ENCODE measurements around the gene IGHMBP2. TPM values are rescaled to one million over a fixed set of nuclear protein-coding genes. Genes with fewer than 3 reads are reported as not detected.

The IGHMBP2 gene
- total RNA-seq, 1 experiment from 2014 or later, result 19.3 TPM

GRCh38 chr11:68978626-68978930, 74.9 kb downstream of the IGHMBP2 start:
- Histone ChIP-seq H3K4me3 (replicated peaks in 1 of 2; ENCODE audit: low read depth in 1 of 2, low read length in 2 of 2) (no peak overlapping the region), H3K27me3 (ENCODE audit: insufficient read depth, low read length) (no peaks in the 10 kb centered on the region), H3K9ac (ENCODE audit: low read length) (no peak overlapping the region), H3K27ac (ENCODE audit: low read depth, low read length) (no peak overlapping the region), H3K79me2 (ENCODE audit: insufficient read depth, low read length) (no peaks in the 10 kb centered on the region), H3K4me2 (ENCODE audit: low read length) (no peak overlapping the region), H4K20me1 (ENCODE audit: insufficient read depth) (no peaks in the 10 kb centered on the region), H2AFZ (ENCODE audit: low read depth, low read length, poor library complexity, severe bottlenecking) (no peak overlapping the region), H3K9me3 (ENCODE audit: control insufficient read depth in 1 of 2, insufficient read depth in 1 of 2, low read depth in 1 of 2, low read length in 2 of 2) (peaks cover 0 to 3% of the 10 kb centered on the region in 2 experiments; a peak in 1 of 4 replicates), H3K9me2 (ENCODE audit: insufficient read depth) (no peaks in the 10 kb centered on the region), H3K4me1 (ENCODE audit: control insufficient read depth in 1 of 2, insufficient read depth in 2 of 2, low read length in 2 of 2) (peaks cover 0 to 5% of the 10 kb centered on the region in 2 experiments; a peak in 1 of 4 replicates), H3K36me3 (ENCODE audit: control insufficient read depth in 1 of 2, insufficient read depth in 2 of 2, low read length in 2 of 2) (no peaks in the 10 kb centered on the region)
- ChIA-PET POLR2A (no interaction called here), RAD21 (ENCODE audit: low non-redundant PET in 1 of 2, low total read pairs in 2 of 2, uncharacterized antibody in 2 of 2, unreplicated experiment in 2 of 2) (no interaction called here), CTCF (no interaction called here)
- DNase-seq (ENCODE audit: low read depth, low spot score), result no peak
- TF ChIP-seq ZNF274 (IDR thresholded peaks at IDR 0.05; ENCODE audit: low read depth, low read length) (no peak), RAD21 (IDR thresholded peaks at IDR 0.05; ENCODE audit: low read depth) (no peak), YY1 (IDR thresholded peaks at IDR 0.05; ENCODE audit: extremely low read depth, insufficient replicate concordance, low read depth, low read length) (no peak), CBX3 (IDR thresholded peaks at IDR 0.05; ENCODE audit: low read depth) (no peak)
- TF ChIP-seq, protein P1, sequence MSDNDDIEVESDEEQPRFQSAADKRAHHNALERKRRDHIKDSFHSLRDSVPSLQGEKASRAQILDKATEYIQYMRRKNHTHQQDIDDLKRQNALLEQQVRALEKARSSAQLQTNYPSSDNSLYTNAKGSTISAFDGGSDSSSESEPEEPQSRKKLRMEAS (IDR thresholded peaks at IDR 0.05), result no peak
- TF ChIP-seq, protein P2, sequence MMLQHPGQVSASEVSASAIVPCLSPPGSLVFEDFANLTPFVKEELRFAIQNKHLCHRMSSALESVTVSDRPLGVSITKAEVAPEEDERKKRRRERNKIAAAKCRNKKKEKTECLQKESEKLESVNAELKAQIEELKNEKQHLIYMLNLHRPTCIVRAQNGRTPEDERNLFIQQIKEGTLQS (IDR thresholded peaks at IDR 0.05), result no peak
- intact Hi-C loops (cut with micrococcal nuclease), result no loop called here
- no TSS peak for BruUV-seq (replicated peaks)
- no peak for ATAC-seq

DNA sequence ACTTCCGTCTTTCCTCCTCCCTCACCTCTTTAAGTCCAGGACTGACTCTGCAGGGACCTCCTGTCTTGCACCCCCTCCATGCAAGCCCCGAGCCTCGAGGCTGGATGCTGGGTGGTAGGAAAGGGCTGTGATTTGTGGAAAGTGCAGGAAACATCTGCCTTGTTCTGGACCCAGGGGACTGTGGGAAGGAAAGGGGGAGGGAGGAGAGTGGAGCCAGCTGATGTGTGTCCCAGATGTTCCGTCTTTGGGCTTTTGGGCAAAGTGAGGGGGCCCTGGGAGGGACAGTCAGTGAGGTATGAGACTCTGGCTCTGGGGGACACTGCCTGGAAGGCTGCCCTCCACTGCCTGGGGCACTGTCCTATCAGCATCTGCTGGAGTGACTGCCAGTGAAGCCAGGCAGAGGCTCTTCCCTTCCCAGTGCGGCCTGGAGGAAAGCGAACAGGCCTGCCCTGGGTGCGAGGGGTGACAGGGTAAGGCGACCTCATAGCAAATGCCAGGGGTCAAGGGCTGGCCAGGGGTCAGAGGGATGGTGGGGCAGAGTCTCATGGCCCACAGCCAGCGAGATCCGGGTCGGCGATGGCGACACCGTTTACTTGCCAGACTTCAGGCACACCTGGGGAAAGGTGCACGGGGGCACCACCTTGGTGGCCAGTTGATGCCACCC, 75.4 kb downstream of the IGHMBP2 start:
- ChIA-PET POLR2A (no interaction called here), CTCF (no interaction called here), RAD21 (ENCODE audit: low non-redundant PET in 1 of 2, low total read pairs in 2 of 2, uncharacterized antibody in 2 of 2, unreplicated experiment in 2 of 2) (no interaction called here)
- Histone ChIP-seq H3K9ac (ENCODE audit: low read length) (no peak overlapping the region), H3K9me3 (ENCODE audit: control insufficient read depth in 1 of 2, insufficient read depth in 1 of 2, low read depth in 1 of 2, low read length in 2 of 2) (peaks cover 0 to 3% of the 10 kb centered on the region in 2 experiments; a peak in 1 of 4 replicates), H3K4me3 (replicated peaks in 1 of 2; ENCODE audit: low read depth in 1 of 2, low read length in 2 of 2) (no peak overlapping the region), H3K4me2 (ENCODE audit: low read length) (no peak overlapping the region), H4K20me1 (ENCODE audit: insufficient read depth) (no peaks in the 10 kb centered on the region), H2AFZ (ENCODE audit: low read depth, low read length, poor library complexity, severe bottlenecking) (no peak overlapping the region), H3K27me3 (ENCODE audit: insufficient read depth, low read length) (no peaks in the 10 kb centered on the region), H3K27ac (ENCODE audit: low read depth, low read length) (no peak overlapping the region), H3K4me1 (ENCODE audit: control insufficient read depth in 1 of 2, insufficient read depth in 2 of 2, low read length in 2 of 2) (peaks cover 0 to 5% of the 10 kb centered on the region in 2 experiments; a peak in 1 of 4 replicates), H3K79me2 (ENCODE audit: insufficient read depth, low read length) (no peaks in the 10 kb centered on the region), H3K9me2 (ENCODE audit: insufficient read depth) (no peaks in the 10 kb centered on the region), H3K36me3 (ENCODE audit: control insufficient read depth in 1 of 2, insufficient read depth in 2 of 2, low read length in 2 of 2) (no peaks in the 10 kb centered on the region)
- no TSS peak for BruUV-seq (replicated peaks)
- DNase-seq (ENCODE audit: low read depth, low spot score) (no peak), ATAC-seq (no peak)
- TF ChIP-seq POLR2AphosphoS5 (IDR thresholded peaks at IDR 0.05; ENCODE audit: low read depth, low read length), result no peak
- TF ChIP-seq REST (IDR thresholded peaks at IDR 0.05; ENCODE audit: low read depth), result no peak
- TF ChIP-seq ZFX (IDR thresholded peaks at IDR 0.05), result no peak
- TF ChIP-seq, protein P1 (IDR thresholded peaks at IDR 0.05), result no peak
- TF ChIP-seq CBX3 (IDR thresholded peaks at IDR 0.05; ENCODE audit: low read depth), result no peak
- no peak for TF ChIP-seq ELF1 (IDR thresholded peaks at IDR 0.05; ENCODE audit: borderline replicate concordance, low read depth)
- TF ChIP-seq ZNF274 (IDR thresholded peaks at IDR 0.05; ENCODE audit: low read depth, low read length), result no peak
- TF ChIP-seq, protein P3, sequence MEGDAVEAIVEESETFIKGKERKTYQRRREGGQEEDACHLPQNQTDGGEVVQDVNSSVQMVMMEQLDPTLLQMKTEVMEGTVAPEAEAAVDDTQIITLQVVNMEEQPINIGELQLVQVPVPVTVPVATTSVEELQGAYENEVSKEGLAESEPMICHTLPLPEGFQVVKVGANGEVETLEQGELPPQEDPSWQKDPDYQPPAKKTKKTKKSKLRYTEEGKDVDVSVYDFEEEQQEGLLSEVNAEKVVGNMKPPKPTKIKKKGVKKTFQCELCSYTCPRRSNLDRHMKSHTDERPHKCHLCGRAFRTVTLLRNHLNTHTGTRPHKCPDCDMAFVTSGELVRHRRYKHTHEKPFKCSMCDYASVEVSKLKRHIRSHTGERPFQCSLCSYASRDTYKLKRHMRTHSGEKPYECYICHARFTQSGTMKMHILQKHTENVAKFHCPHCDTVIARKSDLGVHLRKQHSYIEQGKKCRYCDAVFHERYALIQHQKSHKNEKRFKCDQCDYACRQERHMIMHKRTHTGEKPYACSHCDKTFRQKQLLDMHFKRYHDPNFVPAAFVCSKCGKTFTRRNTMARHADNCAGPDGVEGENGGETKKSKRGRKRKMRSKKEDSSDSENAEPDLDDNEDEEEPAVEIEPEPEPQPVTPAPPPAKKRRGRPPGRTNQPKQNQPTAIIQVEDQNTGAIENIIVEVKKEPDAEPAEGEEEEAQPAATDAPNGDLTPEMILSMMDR (IDR thresholded peaks at IDR 0.05 in 2 of 3, conservative IDR thresholded peaks at IDR 0.05 in 1 of 3; ENCODE audit: borderline replicate concordance in 1 of 3, insufficient read depth in 1 of 3, low read depth in 2 of 3, low read length in 2 of 3), result no peak
- no peak for TF ChIP-seq RAD21 (IDR thresholded peaks at IDR 0.05; ENCODE audit: low read depth)
- TF ChIP-seq EGR1 (IDR thresholded peaks at IDR 0.05; ENCODE audit: low read depth), result no peak
- TF ChIP-seq JUND (IDR thresholded peaks at IDR 0.05), result no peak
- no peak for TF ChIP-seq FOSL1 (IDR thresholded peaks at IDR 0.05; ENCODE audit: low read depth)
- intact Hi-C loops (cut with micrococcal nuclease), result no loop called here

Data from HCT116 (cell line).